ENCODE data around the gene TKFC.

The TKFC gene

GRCh38 chr11:61332797-61333549 lies at the start of gene TKFC, which contains the start of gene DDB1:
TSS of gene TKFC (plus strand) at chr11:61333228. CDS start at chr11:61334729, 1,501 bp downstream.
TSS of gene DDB1 (minus strand) at chr11:61333105. CDS start at chr11:61332968, 137 bp downstream.
- peak; percentile 97 for DNase-seq

GRCh38 chr11:61283613-61284012 lies 49.4 kb upstream of the TKFC start:
- no peak for DNase-seq

GRCh38 chr11:61287338-61287977 lies 45.6 kb upstream of the TKFC start:
- DNase-seq, result no peak

- no peak for DNase-seq
Measured at GRCh38 chr11:61290905-61291690, 41.9 kb upstream of the TKFC start.

GRCh38 chr11:61292356-61292755 lies 40.7 kb upstream of the TKFC start:
- no peak for DNase-seq

- DNase-seq, result peak; percentile 3
Measured at GRCh38 chr11:61293867-61294716, 38.9 kb upstream of the TKFC start.

GRCh38 chr11:61294717-61295595 lies 38.1 kb upstream of the TKFC start, which contains the start of gene VWCE:
TSS of gene VWCE (minus strand) at chr11:61295316. CDS start at chr11:61295037, 279 bp downstream.
- peak; percentile 53 for DNase-seq

- DNase-seq, result no peak
Measured at GRCh38 chr11:61295596-61295926, 37.5 kb upstream of the TKFC start.

GRCh38 chr11:61297341-61297740 lies 35.7 kb upstream of the TKFC start:
- no peak for DNase-seq

- no peak for DNase-seq
Measured at GRCh38 chr11:61297746-61298145, 35.3 kb upstream of the TKFC start.

- DNase-seq, result no peak
Measured at GRCh38 chr11:61298663-61299244, 34.3 kb upstream of the TKFC start.

GRCh38 chr11:61302550-61302949 lies 30.5 kb upstream of the TKFC start:
- DNase-seq, result no peak

- DNase-seq, result no peak
Measured at GRCh38 chr11:61303725-61304124, 29.3 kb upstream of the TKFC start.

- no peak for DNase-seq
Measured at GRCh38 chr11:61305417-61305816, 27.6 kb upstream of the TKFC start.

GRCh38 chr11:61306221-61306620 lies 26.8 kb upstream of the TKFC start:
- DNase-seq, result no peak

GRCh38 chr11:61307354-61307753 lies 25.7 kb upstream of the TKFC start:
- no peak for DNase-seq

GRCh38 chr11:61309141-61309540 lies 23.9 kb upstream of the TKFC start:
- no peak for DNase-seq

- DNase-seq, result no peak
Measured at GRCh38 chr11:61309739-61310138, 23.3 kb upstream of the TKFC start.

GRCh38 chr11:61310749-61311148 lies 22.3 kb upstream of the TKFC start:
- DNase-seq, result no peak

GRCh38 chr11:61315260-61315659 lies 17.8 kb upstream of the TKFC start:
- no peak for DNase-seq
